Measurements from ENCODE around the gene OR2T10.
A peak's percentile ranks its signal among the peaks of the same experiment; 100 is the strongest.

Gene OR2T10

DNA sequence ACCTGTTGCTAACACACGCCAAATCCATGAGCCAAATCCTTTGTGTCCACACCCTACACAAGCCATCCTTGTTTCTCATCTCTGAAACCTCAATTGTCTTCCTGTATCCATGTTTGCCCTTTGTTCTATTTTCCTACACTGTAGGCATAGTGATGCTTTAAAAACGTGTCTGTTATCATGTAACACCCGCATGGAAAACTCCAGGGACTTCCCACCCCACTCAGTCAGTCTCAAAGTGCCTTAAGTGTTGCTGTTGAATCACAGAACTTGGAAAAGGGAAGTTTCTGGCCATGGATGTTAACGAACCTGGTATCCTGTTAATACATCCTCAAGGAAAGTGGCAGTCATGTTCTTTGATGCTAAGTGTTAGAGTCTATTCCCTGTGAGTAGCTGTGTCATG is 27.7 kb upstream of the OR2T10 start:
- Histone ChIP-seq H3K4me1 (no peaks in the 10 kb centered on the region), H3K36me3 (ENCODE audit: control insufficient read depth, insufficient read depth, low read length) (no peaks in the 10 kb centered on the region), H3K4me3 (ENCODE audit: low read depth, low read length) (no peak overlapping the region), H2AFZ (no peak overlapping the region), H3K27me3 (ENCODE audit: control insufficient read depth, insufficient read depth, low read length) (no peaks in the 10 kb centered on the region), H3K9ac (no peak overlapping the region), H3K27ac (no peak overlapping the region), H3K9me3 (ENCODE audit: control insufficient read depth, low read length) (no peaks in the 10 kb centered on the region), H3K4me2 (ENCODE audit: low read length) (no peak overlapping the region), H3K79me2 (no peaks in the 10 kb centered on the region)
- TF ChIP-seq, protein P1, sequence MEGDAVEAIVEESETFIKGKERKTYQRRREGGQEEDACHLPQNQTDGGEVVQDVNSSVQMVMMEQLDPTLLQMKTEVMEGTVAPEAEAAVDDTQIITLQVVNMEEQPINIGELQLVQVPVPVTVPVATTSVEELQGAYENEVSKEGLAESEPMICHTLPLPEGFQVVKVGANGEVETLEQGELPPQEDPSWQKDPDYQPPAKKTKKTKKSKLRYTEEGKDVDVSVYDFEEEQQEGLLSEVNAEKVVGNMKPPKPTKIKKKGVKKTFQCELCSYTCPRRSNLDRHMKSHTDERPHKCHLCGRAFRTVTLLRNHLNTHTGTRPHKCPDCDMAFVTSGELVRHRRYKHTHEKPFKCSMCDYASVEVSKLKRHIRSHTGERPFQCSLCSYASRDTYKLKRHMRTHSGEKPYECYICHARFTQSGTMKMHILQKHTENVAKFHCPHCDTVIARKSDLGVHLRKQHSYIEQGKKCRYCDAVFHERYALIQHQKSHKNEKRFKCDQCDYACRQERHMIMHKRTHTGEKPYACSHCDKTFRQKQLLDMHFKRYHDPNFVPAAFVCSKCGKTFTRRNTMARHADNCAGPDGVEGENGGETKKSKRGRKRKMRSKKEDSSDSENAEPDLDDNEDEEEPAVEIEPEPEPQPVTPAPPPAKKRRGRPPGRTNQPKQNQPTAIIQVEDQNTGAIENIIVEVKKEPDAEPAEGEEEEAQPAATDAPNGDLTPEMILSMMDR (IDR thresholded peaks at IDR 0.05) = no peak

DNA sequence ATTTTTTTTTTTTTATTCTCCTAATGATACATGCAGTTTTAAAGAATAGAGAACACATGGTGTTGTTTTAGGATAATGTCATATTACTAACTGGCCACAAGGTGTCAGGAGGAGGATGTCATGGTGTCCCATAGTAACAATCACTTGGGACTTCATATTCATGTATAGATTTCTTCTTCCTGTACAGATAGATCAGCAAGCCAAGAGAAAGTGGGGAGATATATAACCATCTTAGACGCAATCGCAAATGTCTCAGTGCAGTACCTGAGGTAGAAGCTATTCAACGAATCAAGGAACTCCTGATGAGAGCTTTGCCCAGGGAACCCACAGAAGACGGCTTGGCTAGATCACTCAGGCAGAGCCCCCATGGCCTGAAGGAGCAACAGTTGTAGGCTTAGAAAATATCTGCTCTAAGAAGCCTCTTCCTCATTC is 25.1 kb upstream of the OR2T10 start:
- no peaks in the 10 kb centered on the region for H3K9me3 ChIP-seq (ENCODE audit: control insufficient read depth, low read length)
- H3K4me3 ChIP-seq (ENCODE audit: low read depth, low read length) = no peak overlapping the region
- H3K4me1 ChIP-seq = no peaks in the 10 kb centered on the region
- H3K27ac ChIP-seq = no peak overlapping the region
- no peaks in the 10 kb centered on the region for H3K27me3 ChIP-seq (ENCODE audit: control insufficient read depth, insufficient read depth, low read length)
- no peaks in the 10 kb centered on the region for H3K79me2 ChIP-seq
- TF ChIP-seq, protein P1 (IDR thresholded peaks at IDR 0.05) = peak; percentile 33
- H3K36me3 ChIP-seq (ENCODE audit: control insufficient read depth, insufficient read depth, low read length) = no peaks in the 10 kb centered on the region
- no peak overlapping the region for H3K9ac ChIP-seq
- H3K4me2 ChIP-seq (ENCODE audit: low read length) = no peak overlapping the region
- no peak overlapping the region for H2AFZ ChIP-seq

DNA sequence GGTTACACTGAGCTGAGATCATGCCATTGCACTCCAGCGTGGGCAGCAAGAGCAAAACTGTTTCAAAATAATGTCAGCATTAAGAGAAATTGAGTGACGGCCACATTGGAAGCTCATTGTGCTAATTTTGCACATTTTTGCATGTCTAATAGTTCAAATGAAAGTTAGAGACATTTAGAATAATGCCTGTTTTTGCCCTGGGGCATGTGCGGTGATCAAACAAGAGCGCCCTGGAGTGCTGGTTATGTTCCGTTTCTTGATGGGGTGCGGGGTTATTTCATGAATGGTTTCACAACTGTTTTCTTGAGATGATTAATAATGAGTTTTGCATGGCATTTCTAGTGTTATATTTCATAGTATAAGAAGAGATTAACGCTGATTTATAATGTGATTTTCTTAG is 24.3 kb upstream of the OR2T10 start:
- Histone ChIP-seq H3K79me2 (no peaks in the 10 kb centered on the region), H3K27ac (no peak overlapping the region), H3K36me3 (ENCODE audit: control insufficient read depth, insufficient read depth, low read length) (no peaks in the 10 kb centered on the region), H3K4me3 (ENCODE audit: low read depth, low read length) (no peak overlapping the region), H3K4me1 (no peaks in the 10 kb centered on the region), H3K9ac (no peak overlapping the region), H3K9me3 (ENCODE audit: control insufficient read depth, low read length) (no peaks in the 10 kb centered on the region), H2AFZ (no peak overlapping the region), H3K27me3 (ENCODE audit: control insufficient read depth, insufficient read depth, low read length) (no peaks in the 10 kb centered on the region), H3K4me2 (ENCODE audit: low read length) (no peak overlapping the region)
- TF ChIP-seq, protein P1 (IDR thresholded peaks at IDR 0.05) = no peak

DNA sequence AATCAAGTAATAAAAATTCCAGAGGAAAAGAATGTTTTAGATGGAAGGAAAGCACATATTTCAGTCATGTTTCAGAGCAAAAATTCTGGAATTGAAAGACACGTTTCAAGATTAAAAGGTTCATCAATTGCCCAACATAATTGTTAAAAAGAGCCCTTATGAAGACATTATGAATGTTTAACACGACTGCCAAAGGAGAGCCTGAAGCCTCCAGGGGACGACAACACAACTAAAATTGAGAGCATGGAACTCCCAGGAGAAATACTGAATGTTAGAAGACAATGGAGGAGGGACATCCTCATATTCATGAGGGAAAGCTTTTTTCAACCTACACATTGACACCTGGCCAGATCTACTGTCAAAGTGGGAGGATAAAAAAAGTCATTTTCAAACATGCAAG is 21.4 kb upstream of the OR2T10 start:
- no peak overlapping the region for H3K27ac ChIP-seq
- no peak overlapping the region for H3K9ac ChIP-seq
- H3K27me3 ChIP-seq (ENCODE audit: control insufficient read depth, insufficient read depth, low read length) = no peaks in the 10 kb centered on the region
- no peaks in the 10 kb centered on the region for H3K36me3 ChIP-seq (ENCODE audit: control insufficient read depth, insufficient read depth, low read length)
- TF ChIP-seq, protein P1 (IDR thresholded peaks at IDR 0.05) = peak; percentile 44
- no peaks in the 10 kb centered on the region for H3K4me1 ChIP-seq
- H3K4me3 ChIP-seq (ENCODE audit: low read depth, low read length) = no peak overlapping the region
- no peak overlapping the region for H3K4me2 ChIP-seq (ENCODE audit: low read length)
- H3K9me3 ChIP-seq (ENCODE audit: control insufficient read depth, low read length) = no peaks in the 10 kb centered on the region
- no peaks in the 10 kb centered on the region for H3K79me2 ChIP-seq
- no peak overlapping the region for H2AFZ ChIP-seq

DNA sequence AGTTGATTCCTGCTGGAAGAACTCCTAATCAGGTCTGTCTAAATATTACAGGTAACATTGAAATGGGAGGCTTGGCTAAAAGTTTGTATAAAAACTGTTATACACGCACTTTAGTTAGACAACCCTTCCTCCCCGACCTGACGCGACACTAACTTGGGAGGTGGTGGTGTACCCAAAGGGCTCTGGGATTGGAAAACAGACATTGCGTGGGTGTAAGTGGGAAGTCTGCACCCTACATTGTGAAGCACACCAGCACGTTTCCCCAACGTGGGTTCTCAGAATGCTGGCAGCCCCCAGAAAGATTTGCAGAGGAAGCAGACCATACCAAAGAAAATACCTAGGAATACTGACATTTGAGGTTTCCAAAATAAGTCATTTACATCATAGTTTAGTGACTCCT is 20.6 kb upstream of the OR2T10 start:
- no peak overlapping the region for H3K4me2 ChIP-seq (ENCODE audit: low read length)
- H3K9ac ChIP-seq = no peak overlapping the region
- no peaks in the 10 kb centered on the region for H3K4me1 ChIP-seq
- H3K36me3 ChIP-seq (ENCODE audit: control insufficient read depth, insufficient read depth, low read length) = no peaks in the 10 kb centered on the region
- no peak overlapping the region for H2AFZ ChIP-seq
- no peaks in the 10 kb centered on the region for H3K9me3 ChIP-seq (ENCODE audit: control insufficient read depth, low read length)
- TF ChIP-seq, protein P1 (IDR thresholded peaks at IDR 0.05) = no peak
- no peak overlapping the region for H3K27ac ChIP-seq
- no peak overlapping the region for H3K4me3 ChIP-seq (ENCODE audit: low read depth, low read length)
- H3K79me2 ChIP-seq = no peaks in the 10 kb centered on the region
- H3K27me3 ChIP-seq (ENCODE audit: control insufficient read depth, insufficient read depth, low read length) = no peaks in the 10 kb centered on the region

Measured in parathyroid adenoma (tissue), 2 donors.